SK-N-SH treated with all-trans-retinoic acid at 6 μM for 48 hours (cell line): ENCODE data around the gene LRRC56.

Source experiments
- ATAC-seq: fragments of 200-7000 bp; cut with Tn5 transposase; 3 replicates; pipeline ENCODE4 v1.9.1; 2020; ENCODE audit warnings: mild to moderate bottlenecking, moderate library complexity
- ARNTL ChIP-seq: fragments of 450-650 bp; formaldehyde crosslinking; IDR thresholded peaks from 2 replicates; pipeline ENCODE4 v1.5.0; 2020; ENCODE audit warnings: low read depth, mild to moderate bottlenecking, moderate library complexity, borderline replicate concordance
- BACH2 ChIP-seq: fragments of 250-450 bp; sonication (Bioruptor Pico); IDR thresholded peaks from 2 replicates; pipeline ENCODE4 v1.9.0; 2021; ENCODE audit warnings: mild to moderate bottlenecking, borderline replicate concordance
- CSDC2 ChIP-seq: fragments of 250-450 bp; sonication (Bioruptor Pico); IDR thresholded peaks from 2 replicates; pipeline ENCODE4 v1.5.0; 2020; ENCODE audit warnings: mild to moderate bottlenecking, moderate library complexity
- ESRRG ChIP-seq: fragments of 250-450 bp; sonication (Bioruptor Pico); IDR thresholded peaks from 2 replicates; pipeline ENCODE4 v1.6.1; 2021; ENCODE audit warnings: mild to moderate bottlenecking
- GLIS3 ChIP-seq: fragments of 250-450 bp; sonication (Bioruptor Pico); IDR thresholded peaks from 2 replicates; pipeline ENCODE4 v1.5.0; 2020; ENCODE audit warnings: mild to moderate bottlenecking, moderate library complexity
- ISL1 ChIP-seq: fragments of 250-450 bp; sonication (Bioruptor Pico); IDR thresholded peaks from 2 replicates; pipeline ENCODE4 v2.1.2; 2022; ENCODE audit warnings: mild to moderate bottlenecking, moderate library complexity
- OSR1 ChIP-seq: fragments of 250-450 bp; sonication (Bioruptor Pico); IDR thresholded peaks from 2 replicates; pipeline ENCODE4 v1.8.0; 2022; ENCODE audit warnings: moderate library complexity, mild to moderate bottlenecking, inconsistent platforms
- PPARA ChIP-seq: fragments of 250-450 bp; sonication (Bioruptor Pico); IDR thresholded peaks from 2 replicates; pipeline ENCODE4 v1.5.0; 2020; ENCODE audit warnings: mild to moderate bottlenecking, borderline replicate concordance
- RARB ChIP-seq: fragments of 250-450 bp; sonication (Bioruptor Pico); IDR thresholded peaks from 2 replicates; pipeline ENCODE4 v1.8.0; 2021; ENCODE audit warnings: mild to moderate bottlenecking, moderate library complexity
- SNAI2 ChIP-seq: fragments of 250-450 bp; sonication (Bioruptor Pico); IDR thresholded peaks from 2 replicates; pipeline ENCODE4 v1.5.0; 2020; ENCODE audit warnings: mild to moderate bottlenecking, moderate library complexity
- TCF4 ChIP-seq: fragments of 250-450 bp; sonication (Bioruptor Pico); IDR thresholded peaks from 2 replicates; pipeline ENCODE4 v1.8.0; 2021; ENCODE audit warnings: mild to moderate bottlenecking, moderate library complexity, borderline replicate concordance
- TOX ChIP-seq: fragments of 250-450 bp; sonication (Bioruptor Pico); IDR thresholded peaks from 2 replicates; pipeline ENCODE4 v1.8.0; 2021; ENCODE audit warnings: mild to moderate bottlenecking, moderate library complexity, borderline replicate concordance
- ZC3H10 ChIP-seq: fragments of 250-450 bp; sonication (Bioruptor Pico); IDR thresholded peaks from 2 replicates; pipeline ENCODE4 v1.5.1; 2021; ENCODE audit warnings: mild to moderate bottlenecking, moderate library complexity
- ZFP3 ChIP-seq: fragments of 250-450 bp; sonication (Bioruptor Pico); IDR thresholded peaks from 2 replicates; pipeline ENCODE4 v1.5.0; 2020; ENCODE audit warnings: mild to moderate bottlenecking, moderate library complexity
- ZFP30 ChIP-seq: fragments of 450-650 bp; formaldehyde crosslinking; IDR thresholded peaks from 2 replicates; pipeline ENCODE4 v1.5.0; 2022; ENCODE audit warnings: mild to moderate bottlenecking, moderate library complexity
- ZNF565 ChIP-seq: fragments of 450-650 bp; formaldehyde crosslinking; conservative IDR thresholded peaks from 2 replicates; pipeline ENCODE4 v1.5.0; 2020; ENCODE audit warnings: low read depth, mild to moderate bottlenecking, moderate library complexity
- ZNF70 ChIP-seq: fragments of 450-650 bp; formaldehyde crosslinking; IDR thresholded peaks from 2 replicates; pipeline ENCODE4 v1.5.0; 2020; ENCODE audit warnings: mild to moderate bottlenecking, moderate library complexity
- ZNF8 ChIP-seq: fragments of 450-650 bp; formaldehyde crosslinking; IDR thresholded peaks from 2 replicates; pipeline ENCODE4 v1.5.0; 2020; ENCODE audit warnings: mild to moderate bottlenecking, moderate library complexity
- TF ChIP-seq, protein P1 (sequence below): fragments of 250-450 bp; sonication (Bioruptor Pico); IDR thresholded peaks from 2 replicates; pipeline ENCODE4 v1.5.1; 2020; ENCODE audit warnings: low read depth, mild to moderate bottlenecking, moderate library complexity
- TF ChIP-seq, protein P2 (sequence below): fragments of 250-450 bp; sonication (Bioruptor Pico); IDR thresholded peaks from 2 replicates; pipeline ENCODE4 v1.5.1; 2021; ENCODE audit warnings: mild to moderate bottlenecking, moderate library complexity
- TF ChIP-seq, protein P3 (sequence below): fragments of 250-450 bp; sonication (Bioruptor Pico); IDR thresholded peaks from 2 replicates; pipeline ENCODE4 v1.8.0; 2020; ENCODE audit warnings: mild to moderate bottlenecking, moderate library complexity, borderline replicate concordance
- TF ChIP-seq, protein P4 (sequence below): fragments of 250-450 bp; sonication (Bioruptor Pico); IDR thresholded peaks from 2 replicates; pipeline ENCODE4 v1.8.0; 2021; ENCODE audit warnings: low read depth, mild to moderate bottlenecking, moderate library complexity, borderline replicate concordance
- TF ChIP-seq, protein P5 (sequence below): fragments of 250-450 bp; sonication (Bioruptor Pico); IDR thresholded peaks from 2 replicates; pipeline ENCODE4 v1.5.0; 2020; ENCODE audit warnings: mild to moderate bottlenecking, moderate library complexity

Gene LRRC56

DNA sequence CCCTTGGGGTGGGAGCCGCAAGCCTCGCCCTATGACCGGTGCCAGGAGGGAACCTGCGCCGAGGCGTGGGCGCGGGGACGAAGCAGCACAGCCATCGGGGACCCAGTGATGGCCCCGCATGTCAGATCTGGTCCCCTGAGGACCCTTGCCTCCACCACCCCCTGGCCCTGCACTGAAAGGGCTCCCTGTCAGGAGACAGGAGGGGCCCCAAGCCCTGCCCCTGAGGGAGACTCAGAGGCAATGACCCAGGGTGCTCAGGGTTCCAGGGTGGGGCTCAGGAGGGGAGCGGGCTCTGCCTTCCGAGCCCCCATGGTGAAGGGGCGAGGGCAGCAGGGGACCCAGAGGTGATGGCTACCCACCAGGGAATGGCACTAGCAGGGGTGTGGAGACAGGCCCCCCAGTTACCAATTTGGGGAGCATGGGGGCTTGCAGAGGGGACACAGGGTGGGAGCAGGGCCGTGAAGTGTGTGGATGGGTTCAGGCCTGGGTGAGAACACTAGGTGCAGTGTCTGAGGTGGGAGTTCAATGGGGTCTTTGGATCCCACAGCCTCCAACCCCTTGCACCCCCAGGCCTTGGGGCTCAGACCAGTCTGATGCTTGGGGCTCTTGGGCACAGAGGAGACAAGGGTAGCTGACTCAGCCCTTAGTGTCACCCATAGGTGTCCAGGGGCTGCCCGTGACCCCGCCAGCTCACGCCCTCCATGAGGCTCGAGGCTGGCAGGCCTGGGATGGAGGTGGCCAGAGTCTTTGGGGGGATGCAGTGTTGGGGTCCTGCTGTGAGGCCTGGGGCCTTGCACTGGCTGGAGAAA is 499 bp downstream of the LRRC56 start:
- ATAC-seq, result no peak
- TF ChIP-seq ZFP3 (CRISPR knock-in tag), result no peak
- no peak for TF ChIP-seq PPARA (CRISPR knock-in tag)
- no peak for TF ChIP-seq CSDC2 (CRISPR knock-in tag)
- TF ChIP-seq ZNF565 (CRISPR knock-in tag), result no peak
- TF ChIP-seq RARB (CRISPR knock-in tag), result no peak
- TF ChIP-seq TCF4 (CRISPR knock-in tag), result no peak
- no peak for TF ChIP-seq ZNF70 (CRISPR knock-in tag)
- TF ChIP-seq, protein P1, sequence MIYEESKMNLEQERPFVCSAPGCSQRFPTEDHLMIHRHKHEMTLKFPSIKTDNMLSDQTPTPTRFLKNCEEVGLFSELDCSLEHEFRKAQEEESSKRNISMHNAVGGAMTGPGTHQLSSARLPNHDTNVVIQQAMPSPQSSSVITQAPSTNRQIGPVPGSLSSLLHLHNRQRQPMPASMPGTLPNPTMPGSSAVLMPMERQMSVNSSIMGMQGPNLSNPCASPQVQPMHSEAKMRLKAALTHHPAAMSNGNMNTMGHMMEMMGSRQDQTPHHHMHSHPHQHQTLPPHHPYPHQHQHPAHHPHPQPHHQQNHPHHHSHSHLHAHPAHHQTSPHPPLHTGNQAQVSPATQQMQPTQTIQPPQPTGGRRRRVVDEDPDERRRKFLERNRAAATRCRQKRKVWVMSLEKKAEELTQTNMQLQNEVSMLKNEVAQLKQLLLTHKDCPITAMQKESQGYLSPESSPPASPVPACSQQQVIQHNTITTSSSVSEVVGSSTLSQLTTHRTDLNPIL (CRISPR knock-in tag), result no peak
- TF ChIP-seq GLIS3 (CRISPR knock-in tag), result no peak
- no peak for TF ChIP-seq ISL1 (CRISPR knock-in tag)
- no peak for TF ChIP-seq ZFP30 (CRISPR knock-in tag)
- no peak for TF ChIP-seq TOX (CRISPR knock-in tag)
- no peak for TF ChIP-seq ZC3H10 (CRISPR knock-in tag)
- no peak for TF ChIP-seq ZNF8
- TF ChIP-seq OSR1 (CRISPR knock-in tag), result no peak
- TF ChIP-seq, protein P2, sequence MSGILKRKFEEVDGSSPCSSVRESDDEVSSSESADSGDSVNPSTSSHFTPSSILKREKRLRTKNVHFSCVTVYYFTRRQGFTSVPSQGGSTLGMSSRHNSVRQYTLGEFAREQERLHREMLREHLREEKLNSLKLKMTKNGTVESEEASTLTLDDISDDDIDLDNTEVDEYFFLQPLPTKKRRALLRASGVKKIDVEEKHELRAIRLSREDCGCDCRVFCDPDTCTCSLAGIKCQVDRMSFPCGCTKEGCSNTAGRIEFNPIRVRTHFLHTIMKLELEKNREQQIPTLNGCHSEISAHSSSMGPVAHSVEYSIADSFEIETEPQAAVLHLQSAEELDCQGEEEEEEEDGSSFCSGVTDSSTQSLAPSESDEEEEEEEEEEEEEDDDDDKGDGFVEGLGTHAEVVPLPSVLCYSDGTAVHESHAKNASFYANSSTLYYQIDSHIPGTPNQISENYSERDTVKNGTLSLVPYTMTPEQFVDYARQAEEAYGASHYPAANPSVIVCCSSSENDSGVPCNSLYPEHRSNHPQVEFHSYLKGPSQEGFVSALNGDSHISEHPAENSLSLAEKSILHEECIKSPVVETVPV (CRISPR knock-in tag), result no peak
- no peak for TF ChIP-seq ARNTL (CRISPR knock-in tag)
- TF ChIP-seq, protein P3, sequence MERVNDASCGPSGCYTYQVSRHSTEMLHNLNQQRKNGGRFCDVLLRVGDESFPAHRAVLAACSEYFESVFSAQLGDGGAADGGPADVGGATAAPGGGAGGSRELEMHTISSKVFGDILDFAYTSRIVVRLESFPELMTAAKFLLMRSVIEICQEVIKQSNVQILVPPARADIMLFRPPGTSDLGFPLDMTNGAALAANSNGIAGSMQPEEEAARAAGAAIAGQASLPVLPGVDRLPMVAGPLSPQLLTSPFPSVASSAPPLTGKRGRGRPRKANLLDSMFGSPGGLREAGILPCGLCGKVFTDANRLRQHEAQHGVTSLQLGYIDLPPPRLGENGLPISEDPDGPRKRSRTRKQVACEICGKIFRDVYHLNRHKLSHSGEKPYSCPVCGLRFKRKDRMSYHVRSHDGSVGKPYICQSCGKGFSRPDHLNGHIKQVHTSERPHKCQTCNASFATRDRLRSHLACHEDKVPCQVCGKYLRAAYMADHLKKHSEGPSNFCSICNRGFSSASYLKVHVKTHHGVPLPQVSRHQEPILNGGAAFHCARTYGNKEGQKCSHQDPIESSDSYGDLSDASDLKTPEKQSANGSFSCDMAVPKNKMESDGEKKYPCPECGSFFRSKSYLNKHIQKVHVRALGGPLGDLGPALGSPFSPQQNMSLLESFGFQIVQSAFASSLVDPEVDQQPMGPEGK (CRISPR knock-in tag), result no peak
- no peak for TF ChIP-seq ESRRG
- TF ChIP-seq SNAI2 (CRISPR knock-in tag), result no peak

DNA sequence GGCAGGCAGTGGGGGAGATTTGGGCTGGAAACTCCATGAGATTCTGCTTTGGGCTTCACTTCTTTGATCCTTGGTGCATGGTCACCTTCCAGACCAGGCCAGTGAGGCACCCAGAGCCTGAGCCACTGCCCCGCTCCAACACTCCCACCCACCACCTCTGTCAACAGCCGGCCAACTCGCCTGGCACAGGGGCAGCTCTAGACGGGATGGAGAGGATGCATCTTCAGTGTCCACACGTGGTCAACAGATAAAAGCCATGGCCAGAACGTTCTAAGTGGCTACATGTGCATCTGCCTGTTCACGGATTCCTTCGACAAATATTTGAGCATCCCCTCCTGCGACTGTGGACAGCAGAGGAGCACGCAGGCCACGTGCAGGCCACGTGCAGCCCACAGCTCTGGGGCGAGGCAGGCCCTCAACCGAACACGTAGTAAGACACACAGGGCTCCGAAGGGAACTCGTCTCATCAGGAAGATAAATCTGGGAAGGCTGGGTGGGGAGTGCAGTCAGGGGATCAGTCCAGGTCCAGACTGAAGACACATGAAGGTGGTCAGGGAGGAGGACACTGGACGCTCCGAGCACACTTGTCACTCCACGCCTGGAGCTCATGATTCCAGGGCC is 1.2 kb downstream of the LRRC56 start:
- TF ChIP-seq SNAI2 (CRISPR knock-in tag), result no peak
- no peak for TF ChIP-seq OSR1 (CRISPR knock-in tag)
- TF ChIP-seq TOX (CRISPR knock-in tag), result no peak
- no peak for TF ChIP-seq ZNF8
- TF ChIP-seq, protein P4, sequence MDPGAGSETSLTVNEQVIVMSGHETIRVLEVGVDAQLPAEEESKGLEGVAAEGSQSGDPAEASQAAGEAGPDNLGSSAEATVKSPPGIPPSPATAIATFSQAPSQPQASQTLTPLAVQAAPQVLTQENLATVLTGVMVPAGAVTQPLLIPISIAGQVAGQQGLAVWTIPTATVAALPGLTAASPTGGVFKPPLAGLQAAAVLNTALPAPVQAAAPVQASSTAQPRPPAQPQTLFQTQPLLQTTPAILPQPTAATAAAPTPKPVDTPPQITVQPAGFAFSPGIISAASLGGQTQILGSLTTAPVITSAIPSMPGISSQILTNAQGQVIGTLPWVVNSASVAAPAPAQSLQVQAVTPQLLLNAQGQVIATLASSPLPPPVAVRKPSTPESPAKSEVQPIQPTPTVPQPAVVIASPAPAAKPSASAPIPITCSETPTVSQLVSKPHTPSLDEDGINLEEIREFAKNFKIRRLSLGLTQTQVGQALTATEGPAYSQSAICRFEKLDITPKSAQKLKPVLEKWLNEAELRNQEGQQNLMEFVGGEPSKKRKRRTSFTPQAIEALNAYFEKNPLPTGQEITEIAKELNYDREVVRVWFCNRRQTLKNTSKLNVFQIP (CRISPR knock-in tag), result no peak
- TF ChIP-seq ZC3H10 (CRISPR knock-in tag), result no peak
- no peak for TF ChIP-seq ZFP3 (CRISPR knock-in tag)
- TF ChIP-seq, protein P5, sequence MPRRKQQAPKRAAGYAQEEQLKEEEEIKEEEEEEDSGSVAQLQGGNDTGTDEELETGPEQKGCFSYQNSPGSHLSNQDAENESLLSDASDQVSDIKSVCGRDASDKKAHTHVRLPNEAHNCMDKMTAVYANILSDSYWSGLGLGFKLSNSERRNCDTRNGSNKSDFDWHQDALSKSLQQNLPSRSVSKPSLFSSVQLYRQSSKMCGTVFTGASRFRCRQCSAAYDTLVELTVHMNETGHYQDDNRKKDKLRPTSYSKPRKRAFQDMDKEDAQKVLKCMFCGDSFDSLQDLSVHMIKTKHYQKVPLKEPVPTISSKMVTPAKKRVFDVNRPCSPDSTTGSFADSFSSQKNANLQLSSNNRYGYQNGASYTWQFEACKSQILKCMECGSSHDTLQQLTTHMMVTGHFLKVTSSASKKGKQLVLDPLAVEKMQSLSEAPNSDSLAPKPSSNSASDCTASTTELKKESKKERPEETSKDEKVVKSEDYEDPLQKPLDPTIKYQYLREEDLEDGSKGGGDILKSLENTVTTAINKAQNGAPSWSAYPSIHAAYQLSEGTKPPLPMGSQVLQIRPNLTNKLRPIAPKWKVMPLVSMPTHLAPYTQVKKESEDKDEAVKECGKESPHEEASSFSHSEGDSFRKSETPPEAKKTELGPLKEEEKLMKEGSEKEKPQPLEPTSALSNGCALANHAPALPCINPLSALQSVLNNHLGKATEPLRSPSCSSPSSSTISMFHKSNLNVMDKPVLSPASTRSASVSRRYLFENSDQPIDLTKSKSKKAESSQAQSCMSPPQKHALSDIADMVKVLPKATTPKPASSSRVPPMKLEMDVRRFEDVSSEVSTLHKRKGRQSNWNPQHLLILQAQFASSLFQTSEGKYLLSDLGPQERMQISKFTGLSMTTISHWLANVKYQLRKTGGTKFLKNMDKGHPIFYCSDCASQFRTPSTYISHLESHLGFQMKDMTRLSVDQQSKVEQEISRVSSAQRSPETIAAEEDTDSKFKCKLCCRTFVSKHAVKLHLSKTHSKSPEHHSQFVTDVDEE (CRISPR knock-in tag), result no peak
- no peak for TF ChIP-seq GLIS3 (CRISPR knock-in tag)
- TF ChIP-seq ZFP30 (CRISPR knock-in tag), result no peak
- TF ChIP-seq, protein P1 (CRISPR knock-in tag), result no peak
- no peak for TF ChIP-seq BACH2 (CRISPR knock-in tag)
- no peak for ATAC-seq
